Left colon (tissue), 2 donors: ENCODE data around the gene FHOD3. TPM values are rescaled to one million over a fixed set of nuclear protein-coding genes. Genes with fewer than 3 reads are reported as not detected.
A peak's percentile ranks its signal among the peaks of the same experiment; 100 is the strongest.

Experiments
- ATAC-seq: fragments of 200-7000 bp; cut with Tn5 transposase; one replicate; pipeline ENCODE4 v1.9.1; 2020; ENCODE audit warnings: mild to moderate bottlenecking, moderate library complexity
- DNase-seq, 2 donors: peaks; one replicate each; pipeline ENCODE4 v3.0.0-alpha.2; 2020
- intact Hi-C, 2 donors: fragments of 100-400 bp; cut with DNase I in 1 of 2; cut with micrococcal nuclease in 1 of 2; formaldehyde crosslinking; loops; one replicate each; pipeline versions ENCODE4 v1.11.2 to v1.14.0; 2022; cut with DNase I, micrococcal nuclease
- total RNA-seq, 2 donors: library from RNA; stranded (reverse); fragmentation: NEBNext Ultra II Directional; extraction: Animal tissue kit (Norgen Biotek cat#: 25700); gene quantifications; one replicate each; pipeline ENCODE4 v1.2.1, GENCODE V29; 2021
- donor health status: DM: no; HTN: no; CAD: no.
- donor health status: DM: yes; HTN: yes; CAD: no.

Gene FHOD3
- total RNA-seq, 2 donors from 2014 or later: 1.3 to 5.1 TPM

- no peak for ATAC-seq
- intact Hi-C loops: no loop called here
- DNase-seq: no peak
Measured at GRCh38 chr18:36513556-36513955, 216.0 kb downstream of the FHOD3 start.

- intact Hi-C loops: no loop called here
- ATAC-seq (no peak), DNase-seq (no peak)
Measured at GRCh38 chr18:36514778-36515177, 217.3 kb downstream of the FHOD3 start.

GRCh38 chr18:36516258-36516657 is 218.7 kb downstream of the FHOD3 start:
- intact Hi-C loops: no loop called here

GRCh38 chr18:36516726-36517125 is 219.2 kb downstream of the FHOD3 start:
- no peak for ATAC-seq
- intact Hi-C loops: no loop called here

More at GRCh38 chr18:36516258-36516657, 218.7 kb downstream of the FHOD3 start:
- ATAC-seq (no peak), DNase-seq (no peak)

GRCh38 chr18:36518839-36519238 is 221.3 kb downstream of the FHOD3 start:
- ATAC-seq: no peak
- no peak for DNase-seq
- intact Hi-C loops: no loop called here

More at GRCh38 chr18:36516726-36517125, 219.2 kb downstream of the FHOD3 start:
- no peak for DNase-seq

GRCh38 chr18:36519358-36519757 is 221.8 kb downstream of the FHOD3 start:
- DNase-seq: no peak
- no peak for ATAC-seq
- intact Hi-C loops: no loop called here

GRCh38 chr18:36522509-36522908 is 225.0 kb downstream of the FHOD3 start:
- DNase-seq (no peak), ATAC-seq (no peak)
- intact Hi-C loops: no loop called here

- intact Hi-C loops: no loop called here
- no peak for ATAC-seq
- no peak for DNase-seq
Measured at GRCh38 chr18:36525913-36526312, 228.4 kb downstream of the FHOD3 start.

- ATAC-seq (no peak), DNase-seq (no peak)
- intact Hi-C loops: no loop called here
Measured at GRCh38 chr18:36526611-36527010, 229.1 kb downstream of the FHOD3 start.

GRCh38 chr18:36527051-36527450 is 229.5 kb downstream of the FHOD3 start:
- ATAC-seq: no peak
- DNase-seq: no peak
- intact Hi-C loops: no loop called here

GRCh38 chr18:36527740-36528455 is 230.4 kb downstream of the FHOD3 start:
- no peak for DNase-seq
- intact Hi-C loops: no loop called here

GRCh38 chr18:36529747-36530146 is 232.2 kb downstream of the FHOD3 start:
- no peak for ATAC-seq
- DNase-seq: no peak
- intact Hi-C loops: no loop called here

More at GRCh38 chr18:36527740-36528455, 230.4 kb downstream of the FHOD3 start:
- peak; percentile 54 for ATAC-seq

- intact Hi-C loops: no loop called here
- no peak for ATAC-seq
- no peak for DNase-seq
Measured at GRCh38 chr18:36530676-36531405, 233.3 kb downstream of the FHOD3 start.

- DNase-seq: no peak
- intact Hi-C loops: no loop called here
- ATAC-seq: no peak
Measured at GRCh38 chr18:36531636-36532035, 234.1 kb downstream of the FHOD3 start.

GRCh38 chr18:36532394-36532793 is 234.9 kb downstream of the FHOD3 start:
- intact Hi-C loops: no loop called here
- ATAC-seq (no peak), DNase-seq (no peak)

- ATAC-seq: no peak
- no peak for DNase-seq
- intact Hi-C loops: no loop called here
Measured at GRCh38 chr18:36532815-36533214, 235.3 kb downstream of the FHOD3 start.

- intact Hi-C loops: no loop called here
- no peak for DNase-seq
- no peak for ATAC-seq
Measured at GRCh38 chr18:36533446-36534153, 236.1 kb downstream of the FHOD3 start.

GRCh38 chr18:36534154-36534688 is 236.7 kb downstream of the FHOD3 start:
- ATAC-seq: no peak
- intact Hi-C loops: no loop called here
- no peak for DNase-seq

GRCh38 chr18:36535202-36535935 is 237.9 kb downstream of the FHOD3 start:
- DNase-seq: no peak
- no peak for ATAC-seq
- intact Hi-C loops: no loop called here
